GM19238 (cell line): ENCODE results near the gene RUSC2.
A peak's percentile ranks its signal among the peaks of the same experiment; 100 is the strongest.
"Not testable (repeated sequence)": the region's sequence is repeated elsewhere in the genome, so short reads cannot be mapped to it uniquely, and the experiment has no call there.

Experiments
- DNase-seq: peaks from one replicate; pipeline ENCODE4 v3.0.0; 2011; ENCODE audit warnings: low spot score; ENCODE audit not compliant: insufficient read length

RUSC2 gene

GRCh38 chr9:35489313-35490154 lies at the start of gene RUSC2:
RUSC2 (plus strand) TSS chr9:35490111; CDS start chr9:35546522, 56,411 bp downstream.
- peak; percentile 15 for DNase-seq

GRCh38 chr9:35446012-35446411 lies 43.9 kb upstream of the RUSC2 start:
- no peak for DNase-seq

GRCh38 chr9:35448496-35448895 lies 41.4 kb upstream of the RUSC2 start:
- no peak for DNase-seq

GRCh38 chr9:35452481-35452880 lies 37.4 kb upstream of the RUSC2 start:
- no peak for DNase-seq

GRCh38 chr9:35453786-35454185 lies 36.1 kb upstream of the RUSC2 start:
- DNase-seq = no peak

GRCh38 chr9:35464141-35465025 lies 25.5 kb upstream of the RUSC2 start:
- no peak for DNase-seq

GRCh38 chr9:35470340-35470739 lies 19.6 kb upstream of the RUSC2 start:
- DNase-seq = no peak

- DNase-seq = no peak
These were observed 19.0 kb upstream of the RUSC2 start for GRCh38 chr9:35470894-35471293.

- no peak for DNase-seq
These were observed 13.3 kb upstream of the RUSC2 start for GRCh38 chr9:35476596-35476995.

- DNase-seq = peak; percentile 35
These were observed 12.6 kb upstream of the RUSC2 start for GRCh38 chr9:35477211-35477855.

- no peak for DNase-seq
These were observed 11.0 kb upstream of the RUSC2 start for GRCh38 chr9:35478871-35479270.

GRCh38 chr9:35481347-35481975 lies 8.4 kb upstream of the RUSC2 start:
- no peak for DNase-seq

- no peak for DNase-seq
These were observed 7.8 kb upstream of the RUSC2 start for GRCh38 chr9:35482071-35482470.

GRCh38 chr9:35484406-35484805 lies 5.5 kb upstream of the RUSC2 start:
- DNase-seq = no peak

GRCh38 chr9:35487081-35487480 lies 2.8 kb upstream of the RUSC2 start:
- DNase-seq = no peak

- DNase-seq = no peak
These were observed 1.9 kb upstream of the RUSC2 start for GRCh38 chr9:35488021-35488420.

- no peak for DNase-seq
These were observed 1.2 kb upstream of the RUSC2 start for GRCh38 chr9:35488566-35489312.

- DNase-seq = no peak
These were observed 421 bp downstream of the RUSC2 start for GRCh38 chr9:35490155-35490909.

GRCh38 chr9:35490910-35491465 lies 1.1 kb downstream of the RUSC2 start:
- no peak for DNase-seq

GRCh38 chr9:35493119-35493518 lies 3.2 kb downstream of the RUSC2 start:
- DNase-seq = not testable (repeated sequence)
